ENCODE measurements around the gene MEMO1. TPM values are rescaled to one million over a fixed set of nuclear protein-coding genes. Genes with fewer than 3 reads are reported as not detected.

Gene MEMO1
- total RNA-seq, 1 experiment from 2014 or later, result 66.0 TPM

GRCh38 chr2:31894656-31895055 is 116.2 kb downstream of the MEMO1 start:
- H3K27ac ChIP-seq (ENCODE audit: low read depth, low read length, poor library complexity, severe bottlenecking), result no peak overlapping the region
- ChIA-PET POLR2A (ENCODE audit: low non-redundant PET) (no interaction called here), CTCF (no interaction called here)

GRCh38 chr2:31893094-31893493 is 117.7 kb downstream of the MEMO1 start:
- Histone ChIP-seq H3K4me1 (ENCODE audit: insufficient read depth, low read length, poor library complexity, severe bottlenecking) (peaks cover 39% of the 10 kb centered on the region), H3K4me3 (ENCODE audit: low read depth, low read length, poor library complexity, severe bottlenecking) (no peak overlapping the region), H3K36me3 (ENCODE audit: insufficient read depth, low read length, poor library complexity, severe bottlenecking) (no peaks in the 10 kb centered on the region), H3K27ac (ENCODE audit: low read depth, low read length, poor library complexity, severe bottlenecking) (no peak overlapping the region), H3K27me3 (replicated peaks; ENCODE audit: insufficient read depth, low read depth, low read length, poor library complexity) (no peaks in the 10 kb centered on the region), H3K9me3 (ENCODE audit: low read depth, low read length, poor library complexity, severe bottlenecking) (no peaks in the 10 kb centered on the region)
- peak; percentile 7 for DNase-seq (ENCODE audit: low spot score)
- intact Hi-C loops (cut with micrococcal nuclease; ENCODE audit: unreplicated experiment), result no loop called here
- POLR2A ChIA-PET (ENCODE audit: low non-redundant PET), result interaction anchor here (0.6 kb wide), 1 partner anchor 1549 kb away, joined by 3 read pairs; no protein-coding TSS in a partner anchor
- TF ChIP-seq EZH2 (IDR thresholded peaks at IDR 0.05; ENCODE audit: borderline replicate concordance, low read depth, low read length, poor library complexity, severe bottlenecking) (no peak), CTCF (conservative IDR thresholded peaks at IDR 0.05; ENCODE audit: low read depth, low read length) (no peak)
- BruUV-seq (replicated peaks), result no TSS peak
- CTCF ChIA-PET, result no interaction called here

More at GRCh38 chr2:31894656-31895055, 116.2 kb downstream of the MEMO1 start:
- intact Hi-C loops (cut with micrococcal nuclease; ENCODE audit: unreplicated experiment), result no loop called here
- Histone ChIP-seq H3K4me3 (ENCODE audit: low read depth, low read length, poor library complexity, severe bottlenecking) (no peak overlapping the region), H3K27me3 (replicated peaks; ENCODE audit: insufficient read depth, low read depth, low read length, poor library complexity) (no peaks in the 10 kb centered on the region), H3K36me3 (ENCODE audit: insufficient read depth, low read length, poor library complexity, severe bottlenecking) (no peaks in the 10 kb centered on the region), H3K4me1 (ENCODE audit: insufficient read depth, low read length, poor library complexity, severe bottlenecking) (peaks cover 29% of the 10 kb centered on the region), H3K9me3 (ENCODE audit: low read depth, low read length, poor library complexity, severe bottlenecking) (peaks cover 5% of the 10 kb centered on the region)
- no peak for TF ChIP-seq CTCF (conservative IDR thresholded peaks at IDR 0.05; ENCODE audit: low read depth, low read length)
- TF ChIP-seq EZH2 (IDR thresholded peaks at IDR 0.05; ENCODE audit: borderline replicate concordance, low read depth, low read length, poor library complexity, severe bottlenecking), result no peak
- DNase-seq (ENCODE audit: low spot score), result no peak
- no TSS peak for BruUV-seq (replicated peaks)

- POLR2A ChIA-PET (ENCODE audit: low non-redundant PET), result no interaction called here
These were observed 121.8 kb downstream of the MEMO1 start for GRCh38 chr2:31889044-31889443.

More at GRCh38 chr2:31889044-31889443, 121.8 kb downstream of the MEMO1 start:
- intact Hi-C loops (cut with micrococcal nuclease; ENCODE audit: unreplicated experiment), result no loop called here
- no peak for DNase-seq (ENCODE audit: low spot score)
- Histone ChIP-seq H3K27ac (ENCODE audit: low read depth, low read length, poor library complexity, severe bottlenecking) (peak overlapping the region; percentile 2), H3K9me3 (ENCODE audit: low read depth, low read length, poor library complexity, severe bottlenecking) (no peaks in the 10 kb centered on the region), H3K27me3 (replicated peaks; ENCODE audit: insufficient read depth, low read depth, low read length, poor library complexity) (no peaks in the 10 kb centered on the region), H3K4me3 (ENCODE audit: low read depth, low read length, poor library complexity, severe bottlenecking) (no peak overlapping the region), H3K4me1 (ENCODE audit: insufficient read depth, low read length, poor library complexity, severe bottlenecking) (peaks cover 39% of the 10 kb centered on the region), H3K36me3 (ENCODE audit: insufficient read depth, low read length, poor library complexity, severe bottlenecking) (no peaks in the 10 kb centered on the region)
- BruUV-seq (replicated peaks), result no TSS peak
- CTCF ChIA-PET, result no interaction called here
- TF ChIP-seq EZH2 (IDR thresholded peaks at IDR 0.05; ENCODE audit: borderline replicate concordance, low read depth, low read length, poor library complexity, severe bottlenecking), result no peak
- TF ChIP-seq CTCF (conservative IDR thresholded peaks at IDR 0.05; ENCODE audit: low read depth, low read length), result no peak
